Progenitor cell of endocrine pancreas (in vitro differentiated cells): Measurements from ENCODE around the gene MAGOH. TPM values are rescaled to one million over a fixed set of nuclear protein-coding genes. Genes with fewer than 3 reads are reported as not detected.

Source experiments
- DNase-seq: peaks from one replicate; pipeline ENCODE4 v3.0.0; 2021; ENCODE audit warnings: low spot score; ENCODE audit not compliant: unreplicated experiment
- H3K27ac Mint-ChIP-seq: 2 replicates; pipeline ENCODE4 v1.8.0; 2021; ENCODE audit warnings: mild to moderate bottlenecking, moderate library complexity, mixed read lengths
- H3K27me3 Mint-ChIP-seq: 2 replicates; pipeline ENCODE4 v1.8.0; 2021; ENCODE audit warnings: mixed read lengths
- H3K36me3 Mint-ChIP-seq: 2 replicates; pipeline ENCODE4 v1.8.0; 2022; ENCODE audit warnings: mixed read lengths; ENCODE audit not compliant: insufficient read depth
- H3K4me1 Mint-ChIP-seq: 2 replicates; pipeline ENCODE4 v1.8.0; 2021; ENCODE audit warnings: low read depth, mixed read lengths
- H3K4me3 Mint-ChIP-seq: 2 replicates; pipeline ENCODE4 v1.8.0; 2021; ENCODE audit warnings: low read depth, mild to moderate bottlenecking, moderate library complexity, mixed read lengths
- H3K9me3 Mint-ChIP-seq: 2 replicates; pipeline ENCODE4 v1.8.0; 2021; ENCODE audit warnings: low read depth, mixed read lengths
- CTCF ChIP-seq: fragments of 200-600 bp; sonication (generic); IDR thresholded peaks from one replicate; pipeline ENCODE4 v1.5.0; 2021; ENCODE audit warnings: antibody characterized with exemption, mild to moderate bottlenecking; ENCODE audit not compliant: unreplicated experiment
- total RNA-seq: library from RNA; stranded (reverse); gene quantifications from 2 replicates; pipeline ENCODE4 v1.2.1, GENCODE V29; 2021

The MAGOH gene
- total RNA-seq, 1 donor from 2014 or later, result 67.3 TPM

- Mint-ChIP-seq H3K9me3 (no peaks in the 10 kb centered on the region), H3K27me3 (peaks cover 41% of the 10 kb centered on the region), H3K4me1 (peaks cover 7% of the 10 kb centered on the region), H3K4me3 (no peak overlapping the region), H3K36me3 (no peaks in the 10 kb centered on the region), H3K27ac (no peak overlapping the region)
- TF ChIP-seq CTCF, result no peak
- no peak for DNase-seq
Observed at GRCh38 chr1:53180951-53181350, 57.4 kb downstream of the MAGOH start.

- TF ChIP-seq CTCF, result no peak
- peaks cover 48% of the 10 kb centered on the region for H3K27me3 Mint-ChIP-seq
- H3K27ac Mint-ChIP-seq, result no peak overlapping the region
- no peak overlapping the region for H3K4me3 Mint-ChIP-seq
- H3K36me3 Mint-ChIP-seq, result no peaks in the 10 kb centered on the region
- peaks cover 7% of the 10 kb centered on the region for H3K4me1 Mint-ChIP-seq
- no peaks in the 10 kb centered on the region for H3K9me3 Mint-ChIP-seq
- no peak for DNase-seq
Observed at GRCh38 chr1:53180226-53180625, 58.1 kb downstream of the MAGOH start.

Other genes starting within 250 kb of the MAGOH start
- gene PODN, start 176.3 kb downstream of the MAGOH start, total RNA-seq, result 0.26 and 0.38 TPM in 2 replicates
- gene SLC1A7, start 95.9 kb downstream of the MAGOH start, total RNA-seq, result not detected in 2 replicates
- gene CPT2, start 41.7 kb downstream of the MAGOH start, total RNA-seq, result 21.7 and 21.9 TPM in 2 replicates
- 61.0 and 62.7 TPM in 2 replicates for gene CZIB, start 17.9 kb downstream of the MAGOH start, total RNA-seq
- gene LRP8, start 89.6 kb upstream of the MAGOH start, total RNA-seq, result 4.4 and 5.2 TPM in 2 replicates
- not detected in 2 replicates for gene DMRTB1, start 220.9 kb upstream of the MAGOH start, total RNA-seq